ENCODE results near the gene MON2.

- TF ChIP-seq GATA2 (IDR thresholded peaks at IDR 0.05; ENCODE audit: low read depth, low read length): no peak
- no peak for TF ChIP-seq GATA3 (IDR thresholded peaks at IDR 0.05; ENCODE audit: low read depth, low read length)
Observed at GRCh38 chr12:62537551-62537950, 70.9 kb downstream of the MON2 start.
